PFSK-1 (cell line): ENCODE results near the gene CBX1.

ENCODE experiments used
- FOXP2 ChIP-seq: optimal IDR thresholded peaks from 2 replicates; pipeline ENCODE3; 2011; ENCODE audit warnings: borderline replicate concordance, control low read depth, inconsistent platforms; ENCODE audit not compliant: insufficient read depth; ENCODE audit errors: extremely low read length, extremely low read depth
- POLR2AphosphoS5 ChIP-seq: IDR thresholded peaks from 2 replicates; pipeline ENCODE4 v1.6.1; 2012; ENCODE audit warnings: low read depth, mild to moderate bottlenecking, control low read depth, low read length, moderate library complexity
- REST ChIP-seq, 2 experiments: IDR thresholded peaks; 2 replicates each; pipeline versions ENCODE4 v1.6.1 to v1.8.0; 2011 to 2012; ENCODE audit warnings: low read depth in 2 of 2, low read length in 2 of 2, control low read depth in 1 of 2, inconsistent platforms in 1 of 2, mild to moderate bottlenecking in 1 of 2, moderate library complexity in 1 of 2; ENCODE audit not compliant: insufficient read depth in 1 of 2
- SIN3A ChIP-seq: IDR thresholded peaks from 2 replicates; pipeline ENCODE4 v1.6.1; 2012; ENCODE audit warnings: mild to moderate bottlenecking, low read length, moderate library complexity, borderline replicate concordance; ENCODE audit not compliant: insufficient read depth
- TAF1 ChIP-seq: IDR thresholded peaks from 2 replicates; pipeline ENCODE4 v1.6.1; 2012; ENCODE audit warnings: low read length, control low read depth, borderline replicate concordance; ENCODE audit not compliant: insufficient read depth

Gene CBX1

GRCh38 chr17:48111937-48112241, 10.6 kb upstream of the CBX1 start:
- TF ChIP-seq POLR2AphosphoS5 (no peak), TAF1 (no peak), REST (IDR thresholded peaks at IDR 0.05; ENCODE audit: insufficient read depth in 1 of 2, low read depth in 2 of 2, low read length in 2 of 2) (no peak), FOXP2 (no peak), SIN3A (no peak)

- TF ChIP-seq POLR2AphosphoS5 (no peak), TAF1 (no peak)
Observed at GRCh38 chr17:48110761-48111160, 9.5 kb upstream of the CBX1 start.

- peak; percentile 45 for TF ChIP-seq FOXP2
- peak; percentile 83 for TF ChIP-seq POLR2AphosphoS5
- peak; percentile 64; the same call in 1 of the 2 replicates for TF ChIP-seq TAF1
- peak; percentile 67; the same call in 1 of the 2 replicates for TF ChIP-seq SIN3A
- no peak for TF ChIP-seq REST (IDR thresholded peaks at IDR 0.05; ENCODE audit: insufficient read depth in 1 of 2, low read depth in 2 of 2, low read length in 2 of 2)
Observed at GRCh38 chr17:48107137-48108055, 6.1 kb upstream of the CBX1 start, which contains the start of gene SNX11. SNX11 (plus strand) TSS chr17:48107766; CDS start chr17:48112044, 4,278 bp downstream.

DNA sequence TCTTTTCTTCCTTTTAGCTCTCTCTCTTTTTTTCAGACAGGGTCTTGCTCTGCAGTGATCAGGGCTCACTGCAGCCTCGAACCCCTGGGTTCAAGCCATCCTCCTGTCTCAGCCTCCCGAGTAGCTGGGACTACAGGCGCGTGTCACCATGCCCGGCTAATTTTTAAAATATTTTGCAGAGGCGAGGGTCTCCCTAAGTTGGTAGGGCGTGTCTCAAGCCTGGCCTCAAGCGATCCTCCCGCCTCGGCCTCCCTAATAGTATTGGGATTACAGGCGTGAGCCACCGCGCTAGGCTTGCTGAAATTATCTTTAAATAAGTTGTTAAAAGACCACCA, 5.5 kb upstream of the CBX1 start:
- TF ChIP-seq REST (IDR thresholded peaks at IDR 0.05; ENCODE audit: insufficient read depth in 1 of 2, low read depth in 2 of 2, low read length in 2 of 2), result no peak
- no peak for TF ChIP-seq POLR2AphosphoS5
- no peak for TF ChIP-seq SIN3A
- TF ChIP-seq TAF1, result no peak
- TF ChIP-seq FOXP2, result no peak

DNA sequence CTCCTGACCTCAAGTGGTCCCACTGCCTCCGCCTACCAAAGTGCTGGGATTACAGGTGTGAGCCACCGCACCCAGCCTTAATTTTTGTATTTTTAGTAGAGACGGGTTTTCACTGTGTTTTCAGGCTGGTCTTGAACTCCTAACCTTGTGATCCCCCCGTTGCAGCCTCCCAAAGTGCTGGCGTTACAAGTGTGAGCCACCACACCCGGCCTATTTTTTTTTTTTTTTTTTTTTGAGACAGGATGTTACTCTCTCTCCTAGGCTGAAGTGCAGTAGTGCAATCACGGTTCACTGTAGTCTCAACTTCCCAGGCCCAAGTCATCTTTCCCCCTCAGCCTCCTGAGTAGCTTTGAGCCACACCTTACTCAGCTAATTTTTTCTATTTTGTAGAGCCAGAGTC, 3.2 kb upstream of the CBX1 start:
- no peak for TF ChIP-seq REST (IDR thresholded peaks at IDR 0.05; ENCODE audit: insufficient read depth in 1 of 2, low read depth in 2 of 2, low read length in 2 of 2)
- TF ChIP-seq FOXP2, result no peak
